ENCODE results near the gene SLC36A1. TPM values are rescaled to one million over a fixed set of nuclear protein-coding genes. Genes with fewer than 3 reads are reported as not detected.

SLC36A1 gene
- total RNA-seq, 1 donor from 2014 or later = 117 TPM

- H3K4me1 Mint-ChIP-seq (ENCODE audit: low read depth, unreplicated experiment) = peaks cover 18% of the 10 kb centered on the region
- H3K4me3 Mint-ChIP-seq (ENCODE audit: unreplicated experiment) = no peak overlapping the region
- TF ChIP-seq, protein P1, sequence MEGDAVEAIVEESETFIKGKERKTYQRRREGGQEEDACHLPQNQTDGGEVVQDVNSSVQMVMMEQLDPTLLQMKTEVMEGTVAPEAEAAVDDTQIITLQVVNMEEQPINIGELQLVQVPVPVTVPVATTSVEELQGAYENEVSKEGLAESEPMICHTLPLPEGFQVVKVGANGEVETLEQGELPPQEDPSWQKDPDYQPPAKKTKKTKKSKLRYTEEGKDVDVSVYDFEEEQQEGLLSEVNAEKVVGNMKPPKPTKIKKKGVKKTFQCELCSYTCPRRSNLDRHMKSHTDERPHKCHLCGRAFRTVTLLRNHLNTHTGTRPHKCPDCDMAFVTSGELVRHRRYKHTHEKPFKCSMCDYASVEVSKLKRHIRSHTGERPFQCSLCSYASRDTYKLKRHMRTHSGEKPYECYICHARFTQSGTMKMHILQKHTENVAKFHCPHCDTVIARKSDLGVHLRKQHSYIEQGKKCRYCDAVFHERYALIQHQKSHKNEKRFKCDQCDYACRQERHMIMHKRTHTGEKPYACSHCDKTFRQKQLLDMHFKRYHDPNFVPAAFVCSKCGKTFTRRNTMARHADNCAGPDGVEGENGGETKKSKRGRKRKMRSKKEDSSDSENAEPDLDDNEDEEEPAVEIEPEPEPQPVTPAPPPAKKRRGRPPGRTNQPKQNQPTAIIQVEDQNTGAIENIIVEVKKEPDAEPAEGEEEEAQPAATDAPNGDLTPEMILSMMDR (IDR thresholded peaks at IDR 0.05; ENCODE audit: partially characterized antibody, unreplicated experiment) = no peak
- H3K27ac Mint-ChIP-seq (ENCODE audit: unreplicated experiment) = no peak overlapping the region
- H3K9me3 Mint-ChIP-seq (ENCODE audit: unreplicated experiment) = peaks cover 3% of the 10 kb centered on the region
- H3K27me3 Mint-ChIP-seq (ENCODE audit: unreplicated experiment) = peaks cover 6% of the 10 kb centered on the region
- H3K36me3 Mint-ChIP-seq (ENCODE audit: unreplicated experiment) = no peaks in the 10 kb centered on the region
- no peak for DNase-seq
These were observed 20.1 kb upstream of the SLC36A1 start for GRCh38 chr5:151427258-151427657.

GRCh38 chr5:151430731-151431130 lies 16.7 kb upstream of the SLC36A1 start:
- TF ChIP-seq, protein P1 (IDR thresholded peaks at IDR 0.05; ENCODE audit: partially characterized antibody, unreplicated experiment) = no peak
- H3K36me3 Mint-ChIP-seq (ENCODE audit: unreplicated experiment) = no peaks in the 10 kb centered on the region
- no peak overlapping the region for H3K4me3 Mint-ChIP-seq (ENCODE audit: unreplicated experiment)
- DNase-seq = no peak
- peaks cover 16% of the 10 kb centered on the region for H3K4me1 Mint-ChIP-seq (ENCODE audit: low read depth, unreplicated experiment)
- peaks cover 5% of the 10 kb centered on the region for H3K9me3 Mint-ChIP-seq (ENCODE audit: unreplicated experiment)
- H3K27ac Mint-ChIP-seq (ENCODE audit: unreplicated experiment) = no peak overlapping the region
- H3K27me3 Mint-ChIP-seq (ENCODE audit: unreplicated experiment) = no peaks in the 10 kb centered on the region

GRCh38 chr5:151431666-151432065 lies 15.7 kb upstream of the SLC36A1 start:
- H3K36me3 Mint-ChIP-seq (ENCODE audit: unreplicated experiment) = no peaks in the 10 kb centered on the region
- no peaks in the 10 kb centered on the region for H3K27me3 Mint-ChIP-seq (ENCODE audit: unreplicated experiment)
- TF ChIP-seq, protein P1 (IDR thresholded peaks at IDR 0.05; ENCODE audit: partially characterized antibody, unreplicated experiment) = no peak
- H3K4me1 Mint-ChIP-seq (ENCODE audit: low read depth, unreplicated experiment) = peaks cover 8% of the 10 kb centered on the region
- H3K4me3 Mint-ChIP-seq (ENCODE audit: unreplicated experiment) = no peak overlapping the region
- DNase-seq = no peak
- peaks cover 6% of the 10 kb centered on the region for H3K9me3 Mint-ChIP-seq (ENCODE audit: unreplicated experiment)
- H3K27ac Mint-ChIP-seq (ENCODE audit: unreplicated experiment) = no peak overlapping the region

GRCh38 chr5:151432210-151432609 lies 15.2 kb upstream of the SLC36A1 start:
- no peak for DNase-seq
- H3K27ac Mint-ChIP-seq (ENCODE audit: unreplicated experiment) = no peak overlapping the region
- peaks cover 2% of the 10 kb centered on the region for H3K4me1 Mint-ChIP-seq (ENCODE audit: low read depth, unreplicated experiment)
- H3K4me3 Mint-ChIP-seq (ENCODE audit: unreplicated experiment) = no peak overlapping the region
- H3K9me3 Mint-ChIP-seq (ENCODE audit: unreplicated experiment) = peaks cover 6% of the 10 kb centered on the region
- H3K36me3 Mint-ChIP-seq (ENCODE audit: unreplicated experiment) = no peaks in the 10 kb centered on the region
- TF ChIP-seq, protein P1 (IDR thresholded peaks at IDR 0.05; ENCODE audit: partially characterized antibody, unreplicated experiment) = no peak
- no peaks in the 10 kb centered on the region for H3K27me3 Mint-ChIP-seq (ENCODE audit: unreplicated experiment)

DNA sequence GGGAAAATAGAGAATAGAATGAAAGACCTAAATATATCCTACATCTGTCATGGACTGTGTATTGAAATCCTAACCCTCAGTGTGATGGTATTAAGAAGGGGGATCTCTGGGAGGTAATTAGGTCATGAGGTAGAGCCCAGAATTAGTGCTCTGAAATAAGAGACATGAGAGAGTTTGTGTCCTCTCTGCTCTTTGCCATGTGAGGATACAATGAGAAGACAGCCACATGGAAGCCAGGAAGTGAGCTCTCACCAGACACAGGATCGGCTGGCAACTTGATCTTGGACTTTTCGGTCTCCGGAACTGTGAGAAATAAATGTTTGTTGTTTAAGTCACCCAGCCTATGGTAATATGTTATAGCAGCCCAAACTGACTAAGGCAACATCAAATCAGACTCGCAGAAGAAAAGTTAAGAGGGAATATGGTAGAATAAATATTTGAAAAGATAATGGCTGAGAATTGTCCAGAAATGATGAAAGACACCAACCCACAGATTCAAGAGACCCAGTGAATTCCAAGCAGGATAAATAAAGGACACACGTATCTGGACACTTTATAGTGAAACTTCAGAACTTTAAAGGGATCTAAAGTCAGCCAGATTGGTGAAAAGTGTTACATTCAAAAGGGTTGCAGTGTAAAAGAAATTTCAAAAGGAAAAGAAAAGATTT lies 12.7 kb upstream of the SLC36A1 start:
- no peak overlapping the region for H3K27ac Mint-ChIP-seq (ENCODE audit: unreplicated experiment)
- H3K9me3 Mint-ChIP-seq (ENCODE audit: unreplicated experiment) = peaks cover 4% of the 10 kb centered on the region
- H3K4me1 Mint-ChIP-seq (ENCODE audit: low read depth, unreplicated experiment) = no peaks in the 10 kb centered on the region
- TF ChIP-seq, protein P1 (IDR thresholded peaks at IDR 0.05; ENCODE audit: partially characterized antibody, unreplicated experiment) = no peak
- no peak overlapping the region for H3K4me3 Mint-ChIP-seq (ENCODE audit: unreplicated experiment)
- no peaks in the 10 kb centered on the region for H3K27me3 Mint-ChIP-seq (ENCODE audit: unreplicated experiment)
- DNase-seq = no peak
- H3K36me3 Mint-ChIP-seq (ENCODE audit: unreplicated experiment) = no peaks in the 10 kb centered on the region
